HG02588 (cell line): ENCODE data around the gene ATAD3B.
"Not testable (repeated sequence)": the region's sequence is repeated elsewhere in the genome, so short reads cannot be mapped to it uniquely, and the experiment has no call there.

Source experiments
- ATAC-seq: cut with Tn5 transposase; IDR thresholded peaks from one replicate; pipeline ENCODE4 v1.9.1; 2021; ENCODE audit warnings: mild to moderate bottlenecking, moderate library complexity; ENCODE audit not compliant: unreplicated experiment

ATAD3B gene

GRCh38 chr1:1477206-1477605 lies 5.6 kb downstream of the ATAD3B start:
- ATAC-seq, result no peak

GRCh38 chr1:1479547-1480487 lies 8.3 kb downstream of the ATAD3B start:
- ATAC-seq, result no peak

- not testable (repeated sequence) for ATAC-seq
Measured at GRCh38 chr1:1480488-1480867, 8.9 kb downstream of the ATAD3B start.

GRCh38 chr1:1481811-1482210 lies 10.2 kb downstream of the ATAD3B start:
- not testable (repeated sequence) for ATAC-seq

- no peak for ATAC-seq
Measured at GRCh38 chr1:1482856-1483255, 11.3 kb downstream of the ATAD3B start.

- no peak for ATAC-seq
Measured at GRCh38 chr1:1483714-1484113, 12.1 kb downstream of the ATAD3B start.

- ATAC-seq, result not testable (repeated sequence)
Measured at GRCh38 chr1:1484976-1485750, 13.6 kb downstream of the ATAD3B start.

GRCh38 chr1:1485755-1486317 lies 14.3 kb downstream of the ATAD3B start:
- ATAC-seq, result not testable (repeated sequence)

GRCh38 chr1:1487701-1488100 lies 16.1 kb downstream of the ATAD3B start:
- no peak for ATAC-seq

GRCh38 chr1:1489231-1489630 lies 17.7 kb downstream of the ATAD3B start:
- no peak for ATAC-seq

- no peak for ATAC-seq
Measured at GRCh38 chr1:1489861-1490260, 18.3 kb downstream of the ATAD3B start.

GRCh38 chr1:1490633-1491230 lies 19.2 kb downstream of the ATAD3B start:
- ATAC-seq, result no peak

GRCh38 chr1:1491601-1492000 lies 20.0 kb downstream of the ATAD3B start:
- no peak for ATAC-seq

- not testable (repeated sequence) for ATAC-seq
Measured at GRCh38 chr1:1494311-1494710, 22.7 kb downstream of the ATAD3B start.

GRCh38 chr1:1495461-1495975 lies 24.0 kb downstream of the ATAD3B start:
- not testable (repeated sequence) for ATAC-seq

- not testable (repeated sequence) for ATAC-seq
Measured at GRCh38 chr1:1504777-1505365, 33.3 kb downstream of the ATAD3B start.

- not testable (repeated sequence) for ATAC-seq
Measured at GRCh38 chr1:1505366-1505798, 33.8 kb downstream of the ATAD3B start.

- ATAC-seq, result not testable (repeated sequence)
Measured at GRCh38 chr1:1505801-1506200, 34.2 kb downstream of the ATAD3B start.

GRCh38 chr1:1507305-1507704 lies 35.7 kb downstream of the ATAD3B start:
- no peak for ATAC-seq

GRCh38 chr1:1508775-1509464 lies 37.4 kb downstream of the ATAD3B start:
- ATAC-seq, result not testable (repeated sequence)
